H1 (cell line): Measurements from ENCODE around the gene LEFTY1. TPM values are rescaled to one million over a fixed set of nuclear protein-coding genes. Genes with fewer than 3 reads are reported as not detected.

Experiments used
- HDAC6 ChIP-seq: IDR thresholded peaks from one replicate; pipeline ENCODE4 v1.7.1; 2012; ENCODE audit warnings: low read depth, mild to moderate bottlenecking, inconsistent platforms, low read length, moderate library complexity
- polyA plus RNA-seq, 7 experiments: library from polyadenylated mRNA; depleted of rRNA in 3 of 7; stranded (reverse) in 5 of 7; unstranded in 2 of 7; fragments of >200 nt in 5 of 7; fragments of 200-250 nt in 2 of 7; gene quantifications; 1 replicate in 5 of 7; 2 replicates in 1 of 7; 4 replicates in 1 of 7; pipeline versions ENCODE4 v1.2.1 to v1.2.3, GENCODE V29; 2011 to 2013; ENCODE audit warnings: missing spikeins in 2 of 7, mixed read lengths in 2 of 7
- total RNA-seq: library from RNA; stranded (reverse); fragmentation: NEBNext Ultra II Directional; extraction: Animal tissue kit (Norgen Biotek cat#: 25700); gene quantifications from 2 replicates; pipeline ENCODE4 v1.2.1, GENCODE V29; 2021

Gene LEFTY1
- total and polyA plus RNA-seq, 2 of the 8 experiments (the other 6 are each of a cell fraction or from before 2014, with no cell fraction given) = 4.5 to 11.7 TPM

DNA sequence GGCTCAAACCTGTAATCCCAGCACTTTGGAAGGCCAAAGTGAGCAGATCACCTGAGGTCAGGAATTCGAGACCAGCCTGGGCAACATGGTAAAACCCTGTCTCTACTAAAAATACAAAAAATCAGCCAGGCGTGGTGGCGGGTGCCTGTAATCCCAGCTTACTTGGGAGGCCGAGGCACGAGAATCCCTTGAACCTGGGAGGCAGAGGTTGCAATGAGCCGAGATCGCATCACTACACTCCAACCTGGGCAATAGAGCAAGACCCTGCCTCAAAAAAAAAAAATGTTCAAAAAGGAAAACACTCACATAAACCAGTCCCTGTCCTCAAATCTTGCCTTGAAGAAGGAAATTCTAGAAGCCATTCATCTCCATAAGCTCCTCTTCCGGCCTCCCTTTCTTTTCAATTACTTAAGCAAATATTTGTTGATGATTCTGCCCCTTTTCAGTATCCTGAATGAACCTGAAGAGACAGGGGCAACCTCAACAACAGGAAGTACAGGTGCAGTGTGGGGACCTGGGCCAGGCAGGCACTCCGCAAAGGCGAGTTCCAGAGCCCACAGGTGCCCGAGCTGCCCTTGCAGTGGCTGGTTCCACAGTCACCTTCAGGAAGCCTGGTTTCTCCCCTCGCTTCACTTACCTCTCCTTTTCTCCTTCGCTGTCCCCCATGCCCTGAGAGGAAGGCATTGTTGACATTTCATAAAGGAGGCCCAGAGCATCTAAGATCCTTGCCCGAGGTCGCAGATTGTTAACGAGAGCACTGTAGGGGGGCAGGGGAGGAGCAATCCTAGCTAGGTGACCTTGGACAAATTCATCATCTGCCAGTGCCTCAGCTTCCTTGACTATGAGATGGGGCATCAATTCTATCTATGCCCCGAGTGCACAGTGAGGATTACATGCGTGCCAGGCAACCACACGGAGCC is 8.9 kb upstream of the LEFTY1 start (continued):
- no peak for TF ChIP-seq HDAC6
